BLaER1 (cell line): Measurements from ENCODE around the gene CCP110.
A peak's percentile ranks its signal among the peaks of the same experiment; 100 is the strongest.

ENCODE experiments used
- H3K27ac ChIP-seq: shearing (Covaris generic); formaldehyde crosslinking; 2 replicates; pipeline ENCODE4 v1.8.1; 2022
- H3K27me3 ChIP-seq: shearing (Covaris generic); formaldehyde crosslinking; 2 replicates; pipeline ENCODE4 v1.8.1; 2022
- H3K36me3 ChIP-seq: shearing (Covaris generic); formaldehyde crosslinking; 2 replicates; pipeline ENCODE4 v1.8.1; 2022
- H3K4me1 ChIP-seq: shearing (Covaris generic); formaldehyde crosslinking; 2 replicates; pipeline ENCODE4 v1.8.1; 2022
- H3K4me2 ChIP-seq: shearing (Covaris generic); formaldehyde crosslinking; 2 replicates; pipeline ENCODE4 v1.8.1; 2022
- H3K4me3 ChIP-seq: shearing (Covaris generic); formaldehyde crosslinking; 2 replicates; pipeline ENCODE4 v1.8.1; 2022
- H3K9ac ChIP-seq: shearing (Covaris generic); formaldehyde crosslinking; 2 replicates; pipeline ENCODE4 v1.8.1; 2022
- H3K9me3 ChIP-seq: shearing (Covaris generic); formaldehyde crosslinking; 2 replicates; pipeline ENCODE4 v1.8.1; 2022
- H4K20me1 ChIP-seq: shearing (Covaris generic); formaldehyde crosslinking; 2 replicates; pipeline ENCODE4 v1.8.1; 2022
- Cebpa-rat ChIP-seq: shearing (Covaris generic); IDR thresholded peaks from 2 replicates; pipeline ENCODE4 v1.8.1; 2022

Gene CCP110

DNA sequence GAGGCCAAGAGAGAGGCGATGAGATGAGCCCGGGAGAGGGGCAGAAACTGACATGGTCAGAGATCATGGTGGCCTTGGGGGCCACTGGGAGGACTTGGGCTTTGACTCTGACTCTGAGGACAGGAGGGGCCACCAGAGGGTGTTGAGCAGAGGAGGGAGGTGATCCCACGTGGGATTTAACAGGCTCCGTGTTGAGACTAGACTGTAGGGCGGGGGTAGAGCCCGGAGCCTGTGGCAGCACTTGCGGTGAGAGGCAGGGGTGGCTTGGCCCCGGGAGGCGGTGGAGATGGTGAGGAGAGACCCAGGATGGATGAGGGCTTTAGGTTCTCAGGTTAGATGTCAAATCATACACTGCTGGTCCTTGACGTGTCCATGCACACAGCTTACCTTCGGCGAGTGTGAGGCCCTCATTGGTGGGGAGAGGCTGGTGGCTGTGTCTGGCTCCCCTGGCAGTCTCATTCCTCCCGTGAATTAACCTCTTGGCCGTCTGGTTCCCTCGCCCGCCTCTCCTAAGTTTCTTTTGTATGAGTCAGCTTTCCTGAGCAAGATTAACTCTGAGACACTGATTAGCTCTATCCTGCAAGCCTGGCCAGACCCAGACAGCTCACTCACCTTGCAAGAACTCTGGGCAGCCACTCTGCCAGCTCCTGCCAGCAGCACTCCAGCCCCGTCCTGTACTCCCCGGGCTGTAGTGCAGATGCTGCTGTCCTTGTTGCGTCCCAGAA is 71.5 kb downstream of the CCP110 start:
- no peaks in the 10 kb centered on the region for H3K4me1 ChIP-seq
- H3K9me3 ChIP-seq: no peaks in the 10 kb centered on the region
- peaks cover 21% of the 10 kb centered on the region for H3K36me3 ChIP-seq
- no peak for TF ChIP-seq Cebpa-rat
- H3K9ac ChIP-seq: no peak overlapping the region
- no peaks in the 10 kb centered on the region for H4K20me1 ChIP-seq
- no peak overlapping the region for H3K4me2 ChIP-seq
- no peaks in the 10 kb centered on the region for H3K27me3 ChIP-seq
- no peak overlapping the region for H3K4me3 ChIP-seq
- H3K27ac ChIP-seq: no peak overlapping the region

DNA sequence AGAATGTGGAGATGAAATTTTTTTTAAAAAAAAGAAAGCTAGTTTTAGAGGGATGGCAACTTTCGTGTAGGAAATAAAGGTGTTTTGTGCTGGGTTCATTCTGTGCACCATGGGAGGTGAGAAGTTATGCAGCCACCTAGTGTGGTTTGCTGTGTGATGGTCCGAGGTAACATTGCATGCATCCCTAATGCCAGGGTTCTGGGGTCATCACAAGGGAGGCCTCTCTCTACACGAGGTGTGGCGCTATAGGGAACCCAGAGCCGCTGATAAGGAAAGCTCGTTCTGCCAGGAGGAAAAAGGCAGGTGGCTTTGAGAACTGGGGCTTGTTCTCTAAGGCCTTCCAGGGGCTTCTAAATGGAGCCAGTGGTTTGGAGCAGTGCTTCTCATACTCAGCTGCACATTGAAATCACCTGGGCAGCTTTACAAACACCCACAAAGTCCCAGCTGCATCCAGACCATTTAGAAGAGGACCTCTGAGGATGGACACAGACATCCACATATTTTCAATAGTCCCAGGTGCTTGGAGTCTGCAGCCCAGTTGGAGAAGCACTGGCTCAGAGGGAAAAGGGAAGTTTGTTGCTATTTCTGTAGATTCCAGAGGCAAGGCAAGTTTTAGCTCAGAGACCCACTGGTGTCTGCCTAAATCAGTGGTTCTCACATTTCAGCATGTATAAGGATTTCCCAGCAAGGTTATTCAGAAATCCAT is 75.2 kb downstream of the CCP110 start:
- TF ChIP-seq Cebpa-rat: no peak
- 0 out of 2 replicates have a peak, but pooled peaks cover 8% of the 10 kb centered on the region for H3K36me3 ChIP-seq

DNA sequence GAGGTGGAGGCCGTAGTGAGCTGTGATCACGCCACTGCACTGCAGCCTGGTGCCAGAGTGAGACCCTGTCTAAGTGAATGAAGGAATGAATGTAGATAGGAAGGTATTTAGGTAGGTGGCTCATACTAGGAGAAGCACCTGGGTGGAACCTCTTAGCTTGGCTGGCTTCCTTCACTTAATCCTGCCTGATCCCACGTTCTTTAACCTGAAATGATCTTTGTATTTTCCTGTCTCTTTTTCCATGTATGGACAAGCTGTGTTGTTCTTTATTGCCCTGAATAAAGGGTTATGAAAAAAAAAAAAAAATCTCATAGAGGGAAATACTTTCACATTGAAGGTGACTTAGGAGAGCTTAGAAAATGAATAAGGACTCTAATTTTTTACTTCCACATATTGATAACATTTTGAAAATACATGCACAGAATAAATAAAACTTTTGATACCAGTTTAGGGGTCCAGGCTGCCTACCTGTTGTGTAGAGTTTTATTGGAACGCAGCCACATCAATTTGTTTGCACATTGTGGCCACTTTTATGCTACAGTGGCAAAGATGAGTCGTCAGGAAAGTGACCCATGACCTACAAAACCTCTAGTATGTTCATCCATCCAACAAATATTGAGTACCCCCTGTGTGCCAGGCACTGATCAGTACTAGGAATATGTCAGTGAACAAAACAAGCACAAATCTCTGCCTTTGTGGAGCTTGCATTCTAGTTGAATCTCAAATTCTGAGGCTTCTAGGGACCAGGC is 76.4 kb downstream of the CCP110 start:
- Histone ChIP-seq H3K9me3 (no peaks in the 10 kb centered on the region), H3K36me3 (0 out of 2 replicates have a peak, but pooled peaks cover 4% of the 10 kb centered on the region), H3K27me3 (no peaks in the 10 kb centered on the region), H3K4me2 (no peak overlapping the region), H3K4me3 (no peak overlapping the region), H4K20me1 (no peaks in the 10 kb centered on the region), H3K4me1 (no peaks in the 10 kb centered on the region), H3K27ac (no peak overlapping the region), H3K9ac (no peak overlapping the region)
- no peak for TF ChIP-seq Cebpa-rat

More for the DNA sequence above, 75.2 kb downstream of the CCP110 start:
- Histone ChIP-seq H3K27ac (no peak overlapping the region), H3K27me3 (no peaks in the 10 kb centered on the region), H3K4me2 (no peak overlapping the region), H3K9me3 (no peaks in the 10 kb centered on the region), H3K9ac (no peak overlapping the region), H4K20me1 (no peaks in the 10 kb centered on the region), H3K4me1 (no peaks in the 10 kb centered on the region), H3K4me3 (no peak overlapping the region)

DNA sequence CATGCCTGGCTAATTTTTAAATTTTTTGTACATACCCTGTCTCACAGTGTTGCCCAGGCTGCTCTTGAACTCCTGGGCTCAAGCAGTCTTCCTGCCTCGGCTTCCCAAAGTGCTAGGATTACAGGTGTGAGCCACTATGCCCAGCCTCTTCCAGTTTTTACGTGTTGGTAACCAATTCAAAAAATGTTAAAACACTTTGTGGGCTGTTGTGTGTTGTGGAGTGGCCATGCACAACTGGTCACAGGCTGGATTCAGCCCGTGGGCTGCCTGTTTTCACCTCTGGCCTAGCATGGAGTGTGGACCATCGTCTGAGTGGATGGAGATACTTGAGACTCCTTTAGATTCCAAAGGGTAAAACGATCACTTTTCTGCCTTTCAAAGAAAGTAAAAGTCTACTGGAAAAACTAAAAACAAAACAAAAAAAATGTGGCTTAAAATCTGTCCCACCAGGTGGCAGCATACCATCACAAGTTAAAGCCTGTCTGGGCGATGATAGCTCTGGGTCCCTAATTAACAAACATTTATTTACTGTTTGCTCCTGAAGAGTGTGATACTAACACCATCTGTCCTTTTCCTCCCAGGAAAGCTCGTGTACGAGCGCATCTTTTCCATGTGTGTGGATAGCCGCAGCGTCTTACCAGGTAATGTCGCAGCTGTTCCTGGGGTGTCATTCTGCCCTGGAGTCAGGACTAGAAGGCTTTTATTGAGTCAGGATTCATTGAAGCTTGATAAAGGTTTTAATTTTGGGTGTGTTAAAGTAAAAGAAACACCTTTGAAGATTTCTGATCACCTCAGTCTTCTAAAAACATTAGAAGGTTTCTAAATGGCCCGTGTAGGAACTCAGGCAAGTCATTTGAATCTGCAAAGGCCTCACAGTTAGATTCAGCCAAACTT is 77.6 kb downstream of the CCP110 start:
- no peak for TF ChIP-seq Cebpa-rat
- Histone ChIP-seq H3K36me3 (no peaks in the 10 kb centered on the region), H4K20me1 (no peaks in the 10 kb centered on the region), H3K4me1 (no peaks in the 10 kb centered on the region), H3K27me3 (no peaks in the 10 kb centered on the region), H3K9me3 (peaks cover 9% of the 10 kb centered on the region; the same call in 1 of the 2 replicates), H3K4me3 (no peak overlapping the region), H3K27ac (peak overlapping the region; percentile 37; the same call in 1 of the 2 replicates), H3K4me2 (no peak overlapping the region), H3K9ac (peak overlapping the region; percentile 47; the same call in 1 of the 2 replicates)
